Loucy (cell line): ENCODE measurements around the gene WASF2.

ENCODE experiments used
- H2AFZ ChIP-seq: fragments of 200-600 bp; sonication (generic); 2 replicates; pipeline ENCODE4 v1.6.0; 2016; ENCODE audit warnings: antibody characterized with exemption, mild to moderate bottlenecking, low read length, moderate library complexity
- H3F3A ChIP-seq: fragments of 200-600 bp; 2 replicates; pipeline ENCODE4 v1.6.0; 2016; ENCODE audit warnings: antibody characterized with exemption, low read depth, mild to moderate bottlenecking
- H3K27me3 ChIP-seq: fragments of 200-600 bp; sonication (generic); 2 replicates; pipeline ENCODE4 v1.6.1; 2014; ENCODE audit warnings: low read length, mild to moderate bottlenecking; ENCODE audit not compliant: insufficient read depth, poor library complexity, severe bottlenecking
- H3K36me3 ChIP-seq: fragments of 200-600 bp; sonication (generic); 2 replicates; pipeline ENCODE4 v1.6.1; 2016; ENCODE audit warnings: low read length; ENCODE audit not compliant: insufficient read depth
- H3K4me1 ChIP-seq: fragments of 200-600 bp; sonication (generic); 2 replicates; pipeline ENCODE4 v1.5.1; 2014; ENCODE audit warnings: low read length, mild to moderate bottlenecking; ENCODE audit not compliant: insufficient read depth, poor library complexity, severe bottlenecking
- H3K4me2 ChIP-seq: fragments of 200-600 bp; sonication (generic); 2 replicates; pipeline ENCODE4 v1.6.0; 2014; ENCODE audit warnings: antibody characterized with exemption, low read length, low read depth, mild to moderate bottlenecking; ENCODE audit not compliant: poor library complexity, severe bottlenecking
- H3K4me3 ChIP-seq: fragments of 200-600 bp; sonication (generic); 2 replicates; pipeline ENCODE4 v1.5.1; 2014; ENCODE audit warnings: low read length, mild to moderate bottlenecking, mixed read lengths; ENCODE audit not compliant: poor library complexity, severe bottlenecking
- H3K79me2 ChIP-seq: fragments of 200-600 bp; sonication (generic); 2 replicates; pipeline ENCODE4 v1.6.1; 2014; ENCODE audit warnings: low read length; ENCODE audit not compliant: insufficient read depth
- H3K9ac ChIP-seq: fragments of 200-600 bp; sonication (generic); 2 replicates; pipeline ENCODE4 v1.6.0; 2014; ENCODE audit warnings: mild to moderate bottlenecking, low read depth, low read length, moderate library complexity; ENCODE audit not compliant: poor library complexity, severe bottlenecking
- H3K9me2 ChIP-seq: fragments of 200-600 bp; sonication (generic); replicated peaks from 2 replicates; pipeline ENCODE4 v1.6.1; 2016; ENCODE audit warnings: low read depth, low read length, mixed read lengths
- H3K9me3 ChIP-seq: fragments of 200-600 bp; sonication (generic); 2 replicates; pipeline ENCODE4 v1.6.1; 2014; ENCODE audit warnings: mild to moderate bottlenecking, antibody characterized with exemption, low read length, low read depth; ENCODE audit not compliant: insufficient read depth
- H4K20me1 ChIP-seq: fragments of 200-600 bp; sonication (generic); 2 replicates; pipeline ENCODE4 v1.6.0; 2014; ENCODE audit warnings: antibody characterized with exemption, low read length, mild to moderate bottlenecking; ENCODE audit not compliant: insufficient read depth, poor library complexity, severe bottlenecking
- CTCF ChIP-seq: fragments of 200-600 bp; sonication (generic); conservative IDR thresholded peaks from 2 replicates; pipeline ENCODE4 v1.5.1; 2014; ENCODE audit warnings: mild to moderate bottlenecking, antibody characterized with exemption, low read length
- EZH2phosphoT487 ChIP-seq: fragments of 200-600 bp; IDR thresholded peaks from 2 replicates; pipeline ENCODE4 v1.6.1; 2018; ENCODE audit warnings: antibody characterized with exemption, mild to moderate bottlenecking, moderate library complexity, borderline replicate concordance

WASF2 gene

GRCh38 chr1:27522432-27523336 is 32.7 kb upstream of the WASF2 start:
- no peaks in the 10 kb centered on the region for H4K20me1 ChIP-seq
- no peaks in the 10 kb centered on the region for H3K36me3 ChIP-seq
- no peaks in the 10 kb centered on the region for H3K9me2 ChIP-seq
- no peaks in the 10 kb centered on the region for H3K27me3 ChIP-seq
- peaks cover 24% of the 10 kb centered on the region; the same call in 1 of the 2 replicates for H3K79me2 ChIP-seq
- TF ChIP-seq EZH2phosphoT487: no peak
- TF ChIP-seq CTCF: peak; percentile 56
- no peaks in the 10 kb centered on the region for H3K9me3 ChIP-seq
- H3K9ac ChIP-seq: peak overlapping the region; percentile 79
- H3K4me2 ChIP-seq: peak overlapping the region; percentile 88
- H3K4me3 ChIP-seq: peak overlapping the region; percentile 71
- no peaks in the 10 kb centered on the region for H3F3A ChIP-seq
- no peak overlapping the region for H2AFZ ChIP-seq
- H3K4me1 ChIP-seq: peaks cover 84% of the 10 kb centered on the region

GRCh38 chr1:27521861-27522431 is 32.0 kb upstream of the WASF2 start:
- no peaks in the 10 kb centered on the region for H3K9me2 ChIP-seq
- H4K20me1 ChIP-seq: no peaks in the 10 kb centered on the region
- peak overlapping the region; percentile 54 for H2AFZ ChIP-seq
- H3K27me3 ChIP-seq: no peaks in the 10 kb centered on the region
- H3K9ac ChIP-seq: peak overlapping the region; percentile 79
- peaks cover 82% of the 10 kb centered on the region for H3K4me1 ChIP-seq
- H3F3A ChIP-seq: no peaks in the 10 kb centered on the region
- peak overlapping the region; percentile 71 for H3K4me3 ChIP-seq
- H3K36me3 ChIP-seq: no peaks in the 10 kb centered on the region
- peaks cover 24% of the 10 kb centered on the region; the same call in 1 of the 2 replicates for H3K79me2 ChIP-seq
- H3K9me3 ChIP-seq: no peaks in the 10 kb centered on the region
- TF ChIP-seq EZH2phosphoT487 (no peak), CTCF (no peak)
- peak overlapping the region; percentile 88 for H3K4me2 ChIP-seq

- no peaks in the 10 kb centered on the region for H3K9me2 ChIP-seq
- no peaks in the 10 kb centered on the region for H3F3A ChIP-seq
- H3K9me3 ChIP-seq: no peaks in the 10 kb centered on the region
- peaks cover 21% of the 10 kb centered on the region; the same call in 1 of the 2 replicates for H3K79me2 ChIP-seq
- H4K20me1 ChIP-seq: no peaks in the 10 kb centered on the region
- H3K9ac ChIP-seq: peak overlapping the region; percentile 79
- H2AFZ ChIP-seq: peak overlapping the region; percentile 54
- no peaks in the 10 kb centered on the region for H3K36me3 ChIP-seq
- peak overlapping the region; percentile 88 for H3K4me2 ChIP-seq
- H3K27me3 ChIP-seq: no peaks in the 10 kb centered on the region
- peaks cover 76% of the 10 kb centered on the region for H3K4me1 ChIP-seq
- TF ChIP-seq EZH2phosphoT487 (no peak), CTCF (no peak)
- H3K4me3 ChIP-seq: peak overlapping the region; percentile 71
Measured at GRCh38 chr1:27521336-27521831, 31.4 kb upstream of the WASF2 start.
